Keratinocyte (primary cell): ENCODE results near the gene SCAPER.
"Not testable (repeated sequence)": the region's sequence is repeated elsewhere in the genome, so short reads cannot be mapped to it uniquely, and the experiment has no call there.

Experiments
- EZH2 ChIP-seq: IDR thresholded peaks from one replicate; pipeline ENCODE4 v1.6.1; 2012; ENCODE audit warnings: inconsistent platforms, mild to moderate bottlenecking, low read length, moderate library complexity
- TF ChIP-seq, protein P1 (sequence below), 3 experiments: IDR thresholded peaks in 1 of 3; conservative IDR thresholded peaks in 1 of 3; optimal IDR thresholded peaks in 1 of 3; 2 replicates in 2 of 3; 3 replicates in 1 of 3; pipeline versions ENCODE3 to v1.5.1; 2011; ENCODE audit warnings: low read length in 3 of 3, mild to moderate bottlenecking in 3 of 3, moderate library complexity in 2 of 3, control low read depth in 1 of 3, inconsistent platforms in 1 of 3; ENCODE audit not compliant: insufficient read depth in 2 of 3; ENCODE audit errors: extremely low read depth in 1 of 3

DNA sequence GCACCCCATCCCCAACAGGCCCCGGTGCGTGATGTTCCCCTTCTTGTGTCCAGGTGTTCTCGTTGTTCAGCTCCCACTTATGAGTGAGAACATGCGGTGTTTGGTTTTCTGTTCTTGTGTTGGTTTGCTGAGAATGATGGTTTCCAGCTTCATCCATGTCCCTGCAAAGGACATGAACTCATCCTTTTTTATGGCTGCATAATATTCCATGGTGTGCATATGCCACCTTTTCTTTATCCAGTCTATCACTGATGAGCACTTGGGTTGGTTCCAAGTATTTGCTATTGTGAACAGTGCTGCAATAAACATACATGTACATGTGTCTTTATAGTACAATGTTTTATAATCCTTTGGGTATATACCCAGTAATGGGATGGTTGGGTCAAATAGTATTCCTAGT is 217.5 kb downstream of the SCAPER start:
- TF ChIP-seq, protein P1, sequence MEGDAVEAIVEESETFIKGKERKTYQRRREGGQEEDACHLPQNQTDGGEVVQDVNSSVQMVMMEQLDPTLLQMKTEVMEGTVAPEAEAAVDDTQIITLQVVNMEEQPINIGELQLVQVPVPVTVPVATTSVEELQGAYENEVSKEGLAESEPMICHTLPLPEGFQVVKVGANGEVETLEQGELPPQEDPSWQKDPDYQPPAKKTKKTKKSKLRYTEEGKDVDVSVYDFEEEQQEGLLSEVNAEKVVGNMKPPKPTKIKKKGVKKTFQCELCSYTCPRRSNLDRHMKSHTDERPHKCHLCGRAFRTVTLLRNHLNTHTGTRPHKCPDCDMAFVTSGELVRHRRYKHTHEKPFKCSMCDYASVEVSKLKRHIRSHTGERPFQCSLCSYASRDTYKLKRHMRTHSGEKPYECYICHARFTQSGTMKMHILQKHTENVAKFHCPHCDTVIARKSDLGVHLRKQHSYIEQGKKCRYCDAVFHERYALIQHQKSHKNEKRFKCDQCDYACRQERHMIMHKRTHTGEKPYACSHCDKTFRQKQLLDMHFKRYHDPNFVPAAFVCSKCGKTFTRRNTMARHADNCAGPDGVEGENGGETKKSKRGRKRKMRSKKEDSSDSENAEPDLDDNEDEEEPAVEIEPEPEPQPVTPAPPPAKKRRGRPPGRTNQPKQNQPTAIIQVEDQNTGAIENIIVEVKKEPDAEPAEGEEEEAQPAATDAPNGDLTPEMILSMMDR (optimal IDR thresholded peaks at IDR 0.05 in 1 of 3, IDR thresholded peaks at IDR 0.05 in 1 of 3, conservative IDR thresholded peaks at IDR 0.05 in 1 of 3; ENCODE audit: extremely low read depth in 1 of 3, insufficient read depth in 2 of 3, low read length in 3 of 3), result not testable (repeated sequence)
- not testable (repeated sequence) for TF ChIP-seq EZH2
